Neuronal stem cell (in vitro differentiated cells): ENCODE data around the gene SNURF. TPM values are rescaled to one million over a fixed set of nuclear protein-coding genes. Genes with fewer than 3 reads are reported as not detected.

Experiments
- small RNA-seq: library from polyadenylated mRNA; stranded (forward); fragments of <200 nt; extraction: miRNeasy Mini kit (QIAGEN cat#:217004); gene quantifications from one replicate; pipeline ENCODE3, GENCODE V24; 2013; ENCODE audit not compliant: insufficient read depth

Gene SNURF

Small RNAs within 50 kb of the gene (small RNA-seq; reads per million reads assigned to genes)
- gene AC090602.1 (not detected), gene AC124312.4 (1.6 reads per million), gene AC124312.5 (not detected)
